ENCODE measurements around the gene MNS1. TPM values are rescaled to one million over a fixed set of nuclear protein-coding genes. Genes with fewer than 3 reads are reported as not detected.

The MNS1 gene
- total RNA-seq, 1 experiment from 2014 or later = 4.3 TPM

DNA sequence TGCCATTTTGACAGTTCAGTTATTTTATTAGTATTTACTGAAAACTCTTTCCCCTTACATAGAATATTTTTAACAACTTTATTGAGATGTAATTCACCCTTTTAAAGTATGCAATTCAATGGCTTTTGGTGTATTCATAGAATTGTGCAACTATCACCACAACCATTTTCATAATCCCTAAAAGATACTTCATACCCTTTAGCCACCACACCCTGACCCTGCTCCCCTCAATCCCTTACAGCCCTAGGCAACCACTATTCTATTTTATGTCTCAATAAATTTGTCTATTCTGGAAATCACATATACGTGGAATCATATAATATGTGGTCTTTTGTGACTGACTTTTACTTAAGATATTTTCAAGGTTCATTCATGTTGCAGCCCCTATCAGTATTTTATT, 70.0 kb downstream of the MNS1 start:
- POLR2A ChIA-PET (ENCODE audit: unreplicated experiment) = no interaction called here
- Histone ChIP-seq H3K9me2 (replicated peaks; ENCODE audit: low read length) (no peaks in the 10 kb centered on the region), H3K27ac (ENCODE audit: low read length) (no peak overlapping the region), H2AFZ (ENCODE audit: low read length) (no peak overlapping the region), H3K36me3 (ENCODE audit: low read depth, low read length) (no peaks in the 10 kb centered on the region), H3K4me3 (ENCODE audit: low read length) (no peak overlapping the region), H3K4me2 (ENCODE audit: low read length) (no peak overlapping the region), H3F3A (ENCODE audit: low read length, unreplicated experiment) (no peaks in the 10 kb centered on the region), H3K9me3 (ENCODE audit: low read length) (no peaks in the 10 kb centered on the region), H3K9ac (ENCODE audit: low read length) (no peak overlapping the region), H3K79me2 (ENCODE audit: low read length) (no peaks in the 10 kb centered on the region), H4K20me1 (ENCODE audit: low read length) (no peaks in the 10 kb centered on the region), H3K4me1 (ENCODE audit: insufficient read depth, low read length) (no peaks in the 10 kb centered on the region), H3K27me3 (ENCODE audit: low read length) (no peaks in the 10 kb centered on the region)
- BruUV-seq (replicated peaks) = no TSS peak
- no peak for ATAC-seq
- TF ChIP-seq EZH2 (IDR thresholded peaks at IDR 0.05; ENCODE audit: low read length, unreplicated experiment) (no peak), CTCF (conservative IDR thresholded peaks at IDR 0.05; ENCODE audit: low read depth, low read length) (no peak), EZH2phosphoT487 (IDR thresholded peaks at IDR 0.05; ENCODE audit: borderline replicate concordance, low read length) (no peak)
- CTCF ChIA-PET = no interaction called here
- no peak for DNase-seq
- intact Hi-C loops (cut with micrococcal nuclease) = no loop called here

DNA sequence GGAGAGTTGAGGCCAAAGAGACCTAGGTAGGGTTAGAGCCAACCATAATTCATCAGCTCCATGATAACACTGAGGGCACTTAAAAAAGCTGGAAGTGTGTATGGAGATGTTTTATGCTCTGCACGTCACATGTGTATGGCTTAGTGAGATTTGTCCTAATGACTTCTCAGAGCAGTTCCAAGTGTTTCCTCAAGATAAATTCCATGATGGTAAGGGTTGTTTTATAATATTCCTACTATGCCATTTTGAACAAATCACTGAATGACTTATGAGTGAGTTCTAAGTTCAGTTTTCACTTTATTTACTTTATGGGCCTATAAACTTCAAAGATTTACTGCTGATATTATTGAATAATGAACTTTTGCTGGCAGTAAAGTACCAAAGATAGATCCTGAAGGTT, 71.7 kb downstream of the MNS1 start:
- intact Hi-C loops (cut with micrococcal nuclease) = no loop called here
- POLR2A ChIA-PET (ENCODE audit: unreplicated experiment) = no interaction called here
- Histone ChIP-seq H3K27me3 (ENCODE audit: low read length) (no peaks in the 10 kb centered on the region), H3K4me3 (ENCODE audit: low read length) (no peak overlapping the region), H3F3A (ENCODE audit: low read length, unreplicated experiment) (no peaks in the 10 kb centered on the region), H3K9ac (ENCODE audit: low read length) (no peak overlapping the region), H3K36me3 (ENCODE audit: low read depth, low read length) (no peaks in the 10 kb centered on the region), H3K27ac (ENCODE audit: low read length) (no peak overlapping the region), H3K9me3 (ENCODE audit: low read length) (no peaks in the 10 kb centered on the region), H3K9me2 (replicated peaks; ENCODE audit: low read length) (no peaks in the 10 kb centered on the region), H4K20me1 (ENCODE audit: low read length) (no peaks in the 10 kb centered on the region), H3K4me1 (ENCODE audit: insufficient read depth, low read length) (no peaks in the 10 kb centered on the region), H3K79me2 (ENCODE audit: low read length) (no peaks in the 10 kb centered on the region), H2AFZ (ENCODE audit: low read length) (no peak overlapping the region), H3K4me2 (ENCODE audit: low read length) (no peak overlapping the region)
- DNase-seq = no peak
- BruUV-seq (replicated peaks) = no TSS peak
- CTCF ChIA-PET = no interaction called here
- ATAC-seq = no peak
- TF ChIP-seq CTCF (conservative IDR thresholded peaks at IDR 0.05; ENCODE audit: low read depth, low read length) (no peak), EZH2 (IDR thresholded peaks at IDR 0.05; ENCODE audit: low read length, unreplicated experiment) (no peak), EZH2phosphoT487 (IDR thresholded peaks at IDR 0.05; ENCODE audit: borderline replicate concordance, low read length) (no peak)

DNA sequence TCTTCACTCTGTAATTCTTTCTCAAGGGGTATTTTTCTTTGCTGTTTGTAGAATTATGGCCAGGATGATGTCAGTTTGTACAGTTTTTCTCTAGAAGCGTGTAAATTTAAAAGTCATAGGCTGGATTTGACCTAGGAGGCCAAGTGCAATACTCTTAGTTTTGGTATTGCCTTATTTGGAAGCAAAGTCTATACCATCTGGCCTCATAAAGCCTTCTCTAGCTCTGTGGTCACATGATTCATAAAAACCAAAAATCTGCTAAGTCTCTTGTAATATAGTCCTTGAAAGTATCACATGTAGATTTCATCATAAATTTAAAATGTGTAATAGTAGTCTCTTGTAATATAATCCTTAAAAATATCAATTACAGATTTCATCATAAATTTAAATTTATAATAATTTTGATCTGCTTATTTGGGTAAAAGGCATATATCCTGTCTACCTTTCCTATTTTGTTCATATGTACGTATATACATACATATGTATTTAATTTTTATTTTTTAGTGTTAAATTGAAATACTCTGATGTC, 74.1 kb downstream of the MNS1 start:
- TF ChIP-seq EZH2phosphoT487 (IDR thresholded peaks at IDR 0.05; ENCODE audit: borderline replicate concordance, low read length) (no peak), CTCF (conservative IDR thresholded peaks at IDR 0.05; ENCODE audit: low read depth, low read length) (no peak), EZH2 (IDR thresholded peaks at IDR 0.05; ENCODE audit: low read length, unreplicated experiment) (no peak)
- no TSS peak for BruUV-seq (replicated peaks)
- Histone ChIP-seq H3K27me3 (ENCODE audit: low read length) (no peaks in the 10 kb centered on the region), H3K9me2 (replicated peaks; ENCODE audit: low read length) (no peaks in the 10 kb centered on the region), H3F3A (ENCODE audit: low read length, unreplicated experiment) (no peaks in the 10 kb centered on the region), H3K4me2 (ENCODE audit: low read length) (no peak overlapping the region), H3K4me1 (ENCODE audit: insufficient read depth, low read length) (no peaks in the 10 kb centered on the region), H3K4me3 (ENCODE audit: low read length) (no peak overlapping the region), H2AFZ (ENCODE audit: low read length) (no peak overlapping the region), H3K27ac (ENCODE audit: low read length) (no peak overlapping the region), H3K36me3 (ENCODE audit: low read depth, low read length) (no peaks in the 10 kb centered on the region), H3K79me2 (ENCODE audit: low read length) (no peaks in the 10 kb centered on the region), H3K9ac (ENCODE audit: low read length) (no peak overlapping the region), H4K20me1 (ENCODE audit: low read length) (no peaks in the 10 kb centered on the region), H3K9me3 (ENCODE audit: low read length) (no peaks in the 10 kb centered on the region)
- intact Hi-C loops (cut with micrococcal nuclease) = no loop called here
- ChIA-PET CTCF (no interaction called here), POLR2A (ENCODE audit: unreplicated experiment) (no interaction called here)
- no peak for ATAC-seq
- DNase-seq = no peak

All from PC-3 (cell line).